Brain microvascular endothelial cell (primary cell): ENCODE data around the gene MTARC1.

ENCODE experiments used
- DNase-seq: peaks from one replicate; pipeline ENCODE4 v3.0.0-alpha.2; 2020
- H3K27ac ChIP-seq: fragments of 250-450 bp; sonication (Bioruptor Pico); 2 replicates; pipeline ENCODE4 v1.5.1; 2020; ENCODE audit warnings: mild to moderate bottlenecking, moderate library complexity
- H3K27me3 ChIP-seq: fragments of 250-450 bp; sonication (Bioruptor Pico); replicated peaks from 2 replicates; pipeline ENCODE4 v1.5.1; 2020; ENCODE audit warnings: mild to moderate bottlenecking
- H3K36me3 ChIP-seq: fragments of 250-450 bp; sonication (Bioruptor Pico); replicated peaks from 2 replicates; pipeline ENCODE4 v1.5.1; 2020; ENCODE audit warnings: mild to moderate bottlenecking
- H3K4me3 ChIP-seq: 2 replicates; pipeline ENCODE4 v1.5.1; 2011; ENCODE audit warnings: low read depth, mild to moderate bottlenecking, control low read depth, low read length, moderate library complexity
- in situ Hi-C: cut with HindIII; loops from 2 replicates; pipeline ENCODE4 v1.10.0; 2017; ENCODE audit warnings: low sequenced_read_pairs, low pct_ligation_motif_present
- TF ChIP-seq, protein P1 (sequence below): IDR thresholded peaks from 2 replicates; pipeline ENCODE4 v1.5.1; 2011; ENCODE audit warnings: low read depth, mild to moderate bottlenecking, moderate library complexity, low read length, control low read depth, inconsistent platforms; ENCODE audit errors: missing control alignments

The MTARC1 gene

DNA sequence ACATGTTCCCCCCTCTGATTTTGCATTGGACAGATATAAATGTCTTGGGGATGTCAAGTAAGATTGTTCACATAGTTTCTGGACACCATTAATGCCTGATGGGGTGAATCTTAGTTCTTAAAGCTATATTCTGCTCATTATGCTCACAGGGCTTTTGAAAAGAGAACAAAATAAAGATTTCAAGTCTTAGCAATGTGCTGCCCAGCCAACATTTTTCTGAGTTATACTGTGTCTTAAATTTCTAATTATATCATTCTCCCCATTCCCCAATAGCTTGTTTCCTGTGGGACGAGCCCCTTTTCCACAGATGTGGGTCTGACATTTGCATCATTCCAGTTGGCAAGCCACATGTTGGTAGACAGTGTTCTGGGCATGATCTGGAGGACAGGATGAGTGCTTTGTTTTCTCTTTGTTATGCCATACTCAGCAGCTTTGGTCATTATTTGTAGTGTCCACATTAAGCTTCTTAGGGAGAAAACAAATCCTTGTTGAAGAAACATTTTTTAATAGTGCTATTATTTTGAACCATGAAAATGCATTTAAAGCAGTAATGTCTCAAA, 32.8 kb downstream of the MTARC1 start:
- Histone ChIP-seq H3K27ac (no peak overlapping the region), H3K36me3 (no peaks in the 10 kb centered on the region), H3K4me3 (no peak overlapping the region), H3K27me3 (no peaks in the 10 kb centered on the region)
- no peak for DNase-seq
- in situ Hi-C loops = no loop called here
- TF ChIP-seq, protein P1, sequence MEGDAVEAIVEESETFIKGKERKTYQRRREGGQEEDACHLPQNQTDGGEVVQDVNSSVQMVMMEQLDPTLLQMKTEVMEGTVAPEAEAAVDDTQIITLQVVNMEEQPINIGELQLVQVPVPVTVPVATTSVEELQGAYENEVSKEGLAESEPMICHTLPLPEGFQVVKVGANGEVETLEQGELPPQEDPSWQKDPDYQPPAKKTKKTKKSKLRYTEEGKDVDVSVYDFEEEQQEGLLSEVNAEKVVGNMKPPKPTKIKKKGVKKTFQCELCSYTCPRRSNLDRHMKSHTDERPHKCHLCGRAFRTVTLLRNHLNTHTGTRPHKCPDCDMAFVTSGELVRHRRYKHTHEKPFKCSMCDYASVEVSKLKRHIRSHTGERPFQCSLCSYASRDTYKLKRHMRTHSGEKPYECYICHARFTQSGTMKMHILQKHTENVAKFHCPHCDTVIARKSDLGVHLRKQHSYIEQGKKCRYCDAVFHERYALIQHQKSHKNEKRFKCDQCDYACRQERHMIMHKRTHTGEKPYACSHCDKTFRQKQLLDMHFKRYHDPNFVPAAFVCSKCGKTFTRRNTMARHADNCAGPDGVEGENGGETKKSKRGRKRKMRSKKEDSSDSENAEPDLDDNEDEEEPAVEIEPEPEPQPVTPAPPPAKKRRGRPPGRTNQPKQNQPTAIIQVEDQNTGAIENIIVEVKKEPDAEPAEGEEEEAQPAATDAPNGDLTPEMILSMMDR = no peak

DNA sequence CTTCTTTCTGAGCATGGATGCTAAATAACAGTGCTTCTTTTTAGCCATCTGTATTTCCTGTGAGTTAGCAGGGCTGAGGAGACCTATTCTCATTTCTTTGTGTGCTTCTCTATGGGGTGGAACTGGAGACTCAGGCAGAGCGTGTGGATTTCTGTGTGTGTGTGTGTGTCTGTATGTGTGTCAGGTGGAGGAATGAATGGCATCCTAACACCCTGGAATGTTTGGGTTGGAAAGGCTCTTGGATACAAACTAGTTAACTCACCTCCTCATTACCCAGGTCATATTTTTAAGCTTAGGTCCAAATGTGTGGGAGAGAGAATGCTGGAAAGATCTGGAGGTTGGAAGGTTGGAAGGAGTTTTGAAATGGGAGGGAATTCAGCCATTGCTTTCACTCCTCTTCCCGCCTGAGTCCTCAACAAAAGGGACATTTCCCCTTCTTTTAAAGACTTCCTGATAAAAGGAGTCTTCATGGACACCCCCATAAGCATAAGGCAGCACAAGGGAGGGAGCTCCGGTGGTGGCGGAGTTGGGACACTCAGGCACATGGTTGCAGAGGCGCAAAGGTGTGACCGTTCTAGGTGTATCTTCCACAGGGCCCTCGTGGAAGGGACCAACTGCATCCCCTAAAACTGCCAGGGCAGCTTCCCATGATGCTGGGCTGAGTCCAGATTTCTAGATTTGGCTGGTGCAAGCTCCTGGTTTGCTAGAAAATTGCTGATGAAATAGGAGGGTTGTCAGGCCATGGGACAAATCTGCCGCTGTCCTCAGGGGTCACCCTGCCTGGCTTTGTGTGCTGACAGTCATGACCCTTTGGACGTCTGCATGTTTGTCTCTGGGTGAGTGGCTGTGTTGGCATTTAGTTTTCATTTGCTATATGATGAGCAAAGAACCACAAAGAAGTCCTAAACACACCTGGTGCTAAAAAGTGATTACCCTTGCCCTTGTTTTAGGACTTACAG, 37.6 kb downstream of the MTARC1 start:
- Histone ChIP-seq H3K4me3 (no peak overlapping the region), H3K27me3 (no peaks in the 10 kb centered on the region), H3K36me3 (no peaks in the 10 kb centered on the region), H3K27ac (no peak overlapping the region)
- no peak for DNase-seq
- in situ Hi-C loops = no loop called here
- TF ChIP-seq, protein P1 = no peak

DNA sequence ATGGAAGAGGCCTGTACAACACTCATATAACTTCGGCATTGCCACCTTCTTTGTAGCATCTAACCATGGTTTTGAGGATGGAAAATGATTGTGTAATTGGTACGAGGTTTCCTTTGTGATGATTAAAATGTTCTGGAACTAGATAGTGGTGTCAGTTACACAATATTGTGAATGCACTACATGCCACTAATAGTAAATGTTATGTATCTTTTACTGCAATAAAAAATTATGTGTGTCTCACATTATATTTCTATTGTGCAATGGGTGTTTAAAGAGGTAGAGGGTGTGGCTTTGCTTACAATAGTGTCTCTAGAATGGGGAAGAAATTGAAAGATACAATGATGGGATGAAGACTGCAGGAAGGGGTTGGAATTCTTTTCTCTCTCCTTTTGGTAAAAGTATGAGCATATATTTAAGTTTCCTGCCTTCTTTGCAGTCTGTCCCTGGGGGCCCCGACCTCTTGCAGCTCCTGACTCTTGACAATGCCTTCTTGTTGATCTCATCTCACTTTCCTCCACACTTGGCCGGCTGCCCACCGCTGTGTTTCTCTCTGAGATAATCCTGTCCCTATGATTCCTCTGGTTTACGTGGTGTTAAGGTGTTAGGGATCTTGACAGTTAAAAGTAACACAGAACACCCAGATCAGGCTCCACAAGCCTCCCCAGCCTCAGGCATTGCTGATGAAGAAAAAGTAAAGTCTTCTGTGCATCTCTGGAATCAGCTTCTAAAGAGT, 39.3 kb downstream of the MTARC1 start:
- DNase-seq = no peak
- no peak overlapping the region for H3K4me3 ChIP-seq
- in situ Hi-C loops = no loop called here
- H3K27me3 ChIP-seq = no peaks in the 10 kb centered on the region
- no peak overlapping the region for H3K27ac ChIP-seq
- no peaks in the 10 kb centered on the region for H3K36me3 ChIP-seq
- TF ChIP-seq, protein P1 = no peak

DNA sequence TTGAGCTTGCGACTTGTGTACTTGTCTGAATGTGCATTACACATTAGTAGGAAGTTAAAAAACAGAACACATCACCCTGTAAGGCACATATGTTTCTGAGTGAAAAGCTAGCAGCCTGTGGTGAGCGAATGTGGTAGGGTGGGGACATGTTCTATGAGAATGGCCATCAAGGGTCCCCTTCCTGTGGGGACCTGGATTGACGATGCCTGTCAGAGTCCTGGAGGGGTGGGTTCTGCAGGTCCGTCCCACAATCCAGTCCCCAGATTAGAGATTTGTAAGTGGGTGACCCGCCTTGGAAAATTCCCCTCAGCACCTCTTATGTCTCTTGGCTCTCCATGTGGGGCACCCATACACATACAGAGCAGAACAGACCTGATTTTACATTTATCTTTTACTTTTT, 40.0 kb downstream of the MTARC1 start:
- no peak overlapping the region for H3K4me3 ChIP-seq
- DNase-seq = no peak
- in situ Hi-C loops = no loop called here
- no peaks in the 10 kb centered on the region for H3K27me3 ChIP-seq
- TF ChIP-seq, protein P1 = no peak
- no peaks in the 10 kb centered on the region for H3K36me3 ChIP-seq
- no peak overlapping the region for H3K27ac ChIP-seq

DNA sequence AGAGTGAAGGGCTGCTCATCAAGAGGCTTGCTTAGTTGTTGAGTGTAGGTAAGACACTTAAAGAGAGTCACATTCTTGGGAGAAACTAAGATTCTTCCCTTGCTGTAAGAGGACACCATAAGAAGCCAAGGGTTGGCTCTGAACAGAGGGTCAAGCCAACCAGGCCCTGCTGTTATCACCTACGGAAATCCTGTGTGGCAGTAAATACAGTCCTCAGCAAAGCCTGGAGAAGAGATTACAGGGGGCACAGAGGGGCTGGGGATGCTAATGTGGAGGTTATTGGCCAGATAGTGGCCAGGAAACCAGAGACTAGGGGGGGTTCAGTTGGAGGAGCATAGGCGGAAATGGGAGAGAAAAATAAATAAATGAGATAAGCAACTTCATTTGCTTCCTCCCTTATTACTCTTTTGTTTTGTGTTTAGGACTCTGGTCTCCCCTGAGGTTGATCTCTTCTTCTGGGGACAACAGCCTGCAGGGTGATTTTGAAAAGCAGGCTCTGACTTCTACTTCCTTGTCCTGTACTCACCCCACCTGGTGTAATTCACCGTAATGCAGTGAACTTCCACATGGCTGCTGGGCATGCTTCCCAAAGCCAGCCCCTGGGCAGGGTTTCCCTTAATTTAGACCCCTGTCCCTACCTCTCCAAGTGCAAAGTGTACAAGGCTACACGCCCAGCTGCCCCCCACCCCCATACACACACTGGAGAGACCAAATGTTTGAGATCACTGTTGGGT, 40.9 kb downstream of the MTARC1 start:
- Histone ChIP-seq H3K27ac (no peak overlapping the region), H3K27me3 (no peaks in the 10 kb centered on the region), H3K4me3 (no peak overlapping the region), H3K36me3 (no peaks in the 10 kb centered on the region)
- TF ChIP-seq, protein P1 = no peak
- no peak for DNase-seq
- in situ Hi-C loops = no loop called here
